Stimulated activated CD4-positive, alpha-beta T cell treated with anti-CD3 and anti-CD28 coated beads, Interleukin-4, amount 100 ng/mL, for 1 hour (primary cell): ENCODE measurements around the gene ZFP36.
A peak's percentile ranks its signal among the peaks of the same experiment; 100 is the strongest.

Experiments used
- DNase-seq: peaks from one replicate; pipeline ENCODE4 v3.0.0-alpha.2; 2020

The ZFP36 gene

DNA sequence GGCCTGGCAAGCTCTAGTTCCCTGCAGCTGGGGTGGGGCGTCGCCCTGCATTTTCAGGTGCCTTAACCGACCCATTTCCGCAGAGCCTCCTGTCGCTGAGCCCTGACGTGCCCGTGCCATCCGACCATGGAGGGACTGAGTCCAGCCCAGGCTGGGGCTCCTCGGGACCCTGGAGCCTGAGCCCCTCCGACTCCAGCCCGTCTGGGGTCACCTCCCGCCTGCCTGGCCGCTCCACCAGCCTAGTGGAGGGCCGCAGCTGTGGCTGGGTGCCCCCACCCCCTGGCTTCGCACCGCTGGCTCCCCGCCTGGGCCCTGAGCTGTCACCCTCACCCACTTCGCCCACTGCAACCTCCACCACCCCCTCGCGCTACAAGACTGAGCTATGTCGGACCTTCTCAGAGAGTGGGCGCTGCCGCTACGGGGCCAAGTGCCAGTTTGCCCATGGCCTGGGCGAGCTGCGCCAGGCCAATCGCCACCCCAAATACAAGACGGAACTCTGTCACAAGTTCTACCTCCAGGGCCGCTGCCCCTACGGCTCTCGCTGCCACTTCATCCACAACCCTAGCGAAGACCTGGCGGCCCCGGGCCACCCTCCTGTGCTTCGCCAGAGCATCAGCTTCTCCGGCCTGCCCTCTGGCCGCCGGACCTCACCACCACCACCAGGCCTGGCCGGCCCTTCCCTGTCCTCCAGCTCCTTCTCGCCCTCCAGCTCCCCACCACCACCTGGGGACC is 1.2 kb downstream of the ZFP36 start:
- DNase-seq = peak; percentile 57

GRCh38 chr19:39408392-39409207 is 2.0 kb downstream of the ZFP36 start:
- DNase-seq = no peak

GRCh38 chr19:39409208-39410016 is 2.8 kb downstream of the ZFP36 start:
- peak; percentile 76 for DNase-seq

DNA sequence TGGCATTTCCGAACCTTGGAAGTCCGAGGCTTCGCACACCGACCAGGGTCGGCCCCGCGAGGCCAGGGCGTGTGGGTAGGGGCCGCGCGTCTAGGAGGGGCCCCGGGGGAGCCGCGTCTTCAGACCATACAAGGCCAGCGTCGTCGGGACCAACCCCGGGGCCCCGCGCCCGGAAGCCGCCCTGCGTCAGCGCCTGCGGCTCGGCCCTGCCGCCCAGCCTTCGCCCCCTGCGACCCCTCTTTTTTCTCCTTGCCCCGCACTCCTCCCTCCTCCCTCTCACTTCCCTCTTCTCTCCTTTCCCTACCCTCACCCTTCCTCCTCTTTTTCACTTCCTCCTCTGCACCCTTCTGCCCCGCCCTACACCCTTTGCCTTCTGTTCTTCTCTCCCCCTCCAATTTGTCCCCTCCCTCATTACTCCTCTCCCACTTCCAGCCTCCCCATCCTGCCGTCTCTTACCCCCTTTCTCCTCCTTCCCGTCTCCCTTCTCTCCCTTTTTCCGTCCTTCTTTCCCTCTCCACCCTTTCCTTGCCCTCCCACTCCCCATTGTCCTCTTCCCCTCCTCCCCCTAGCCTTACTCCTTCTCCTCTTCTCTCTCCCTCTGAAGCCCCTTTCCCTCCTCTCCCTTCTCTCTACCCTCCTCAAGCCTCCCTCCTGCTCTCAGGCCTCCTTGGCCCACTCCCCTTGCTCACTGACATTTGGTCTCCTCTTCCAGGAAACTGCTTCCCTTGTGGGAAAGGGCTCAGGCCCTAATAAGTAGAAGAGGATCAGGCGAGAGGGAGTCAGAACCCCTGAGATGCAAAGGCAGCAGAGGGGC is 3.6 kb downstream of the ZFP36 start:
- DNase-seq = peak; percentile 64

DNA sequence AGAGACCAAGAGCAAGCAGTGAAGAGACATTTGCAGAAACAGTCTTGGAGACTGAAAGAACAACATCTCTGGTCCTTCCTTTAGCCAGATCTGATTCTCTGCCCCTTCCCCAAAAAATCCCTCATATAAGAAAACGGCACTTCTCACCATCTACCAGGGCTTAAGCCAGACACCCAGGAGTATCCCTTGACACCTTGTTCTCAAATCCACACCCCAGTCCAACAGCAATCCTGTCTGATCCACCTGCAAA is 4.1 kb downstream of the ZFP36 start:
- DNase-seq = no peak

DNA sequence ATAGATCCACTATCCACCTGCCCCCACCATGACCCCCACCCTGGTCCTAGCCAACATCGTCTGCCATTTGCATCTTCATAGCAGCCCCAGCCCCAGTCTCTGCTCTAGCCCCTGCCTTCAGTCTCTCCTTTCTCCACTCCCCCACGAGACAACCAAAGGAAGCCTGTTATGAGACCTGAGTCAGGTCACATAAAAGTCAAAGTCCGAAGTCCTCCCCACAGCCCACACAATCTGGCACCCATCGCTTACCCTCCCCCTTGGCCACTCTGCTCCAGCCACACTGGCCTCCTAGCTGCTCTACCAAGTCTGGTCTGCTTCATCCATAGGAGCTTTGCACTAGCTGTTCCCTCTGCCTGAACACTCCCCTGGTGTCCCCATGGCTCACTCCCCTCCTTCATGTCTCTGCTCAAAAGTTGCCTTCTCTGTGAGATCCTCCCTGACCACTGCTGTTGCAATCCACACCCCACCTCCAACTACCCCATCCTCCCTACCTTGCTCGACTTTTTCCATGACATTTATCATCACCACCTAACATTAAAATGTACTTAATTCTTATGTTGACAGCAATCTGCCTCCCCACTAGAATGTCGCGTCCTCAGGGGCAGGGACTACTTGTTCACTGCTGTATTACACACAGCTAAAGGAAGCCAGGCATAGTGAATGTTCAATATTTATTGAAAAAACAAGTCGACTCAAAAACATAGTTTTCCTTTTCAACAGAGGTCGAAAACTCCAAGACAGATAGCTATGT is 4.6 kb downstream of the ZFP36 start:
- no peak for DNase-seq

DNA sequence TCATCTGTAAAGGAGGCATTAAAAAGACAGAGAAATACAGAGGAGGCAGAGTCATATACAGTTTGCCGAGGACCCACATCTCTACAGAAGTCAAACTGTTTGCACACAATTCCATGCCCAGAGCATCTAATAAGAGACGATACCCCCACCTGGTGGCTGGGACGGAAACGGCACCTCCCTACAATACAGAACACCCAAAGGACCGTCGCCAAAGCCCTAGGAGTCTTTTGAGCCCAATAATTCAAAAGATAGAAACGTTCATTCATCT is 5.1 kb downstream of the ZFP36 start:
- DNase-seq = peak; percentile 89

DNA sequence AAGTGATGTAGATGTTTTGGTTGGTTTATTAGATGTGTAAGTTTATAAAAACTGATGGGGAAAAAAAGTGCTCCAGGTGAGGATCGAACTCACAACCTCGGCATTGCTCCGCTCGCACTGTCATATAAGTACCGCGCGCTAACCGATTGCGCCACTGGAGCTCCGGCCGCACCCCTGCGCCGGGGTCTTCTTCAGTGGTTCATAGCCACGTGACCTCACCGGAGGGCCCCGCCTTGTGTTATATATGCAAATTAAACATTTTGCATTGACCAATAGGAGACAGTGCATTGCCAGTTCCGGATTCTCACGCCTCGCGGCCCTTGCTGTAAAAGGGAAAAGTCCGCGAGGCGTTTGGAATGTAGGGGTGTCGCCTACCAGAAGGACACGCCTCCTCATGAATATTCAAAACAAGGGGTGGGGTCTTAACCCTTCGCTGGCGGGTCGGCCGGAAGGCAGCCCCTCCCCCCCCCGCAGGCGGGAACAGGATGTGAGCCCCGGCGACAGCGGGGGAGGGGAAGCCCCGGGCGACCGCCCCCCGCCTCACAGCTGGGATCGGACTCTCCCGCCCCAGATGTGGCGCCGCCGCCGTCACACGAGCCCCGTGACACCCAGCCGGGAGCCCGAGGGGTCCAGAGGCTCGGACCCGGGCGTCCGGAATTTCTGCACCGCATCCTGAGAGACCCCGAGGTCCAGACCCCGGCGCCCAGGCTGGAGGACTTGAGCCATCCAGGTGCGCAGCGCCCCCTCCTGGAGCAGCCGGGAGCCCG is 5.6 kb downstream of the ZFP36 start, which contains the start of gene PLEKHG2:
Gene PLEKHG2 (plus strand): TSS at position 570 of the 767 bp plus-strand sequence. CDS start 1,418 bp downstream, outside the sequence.
- peak; percentile 95 for DNase-seq

- DNase-seq = no peak
These were observed 6.2 kb downstream of the ZFP36 start for GRCh38 chr19:39412867-39413271.

DNA sequence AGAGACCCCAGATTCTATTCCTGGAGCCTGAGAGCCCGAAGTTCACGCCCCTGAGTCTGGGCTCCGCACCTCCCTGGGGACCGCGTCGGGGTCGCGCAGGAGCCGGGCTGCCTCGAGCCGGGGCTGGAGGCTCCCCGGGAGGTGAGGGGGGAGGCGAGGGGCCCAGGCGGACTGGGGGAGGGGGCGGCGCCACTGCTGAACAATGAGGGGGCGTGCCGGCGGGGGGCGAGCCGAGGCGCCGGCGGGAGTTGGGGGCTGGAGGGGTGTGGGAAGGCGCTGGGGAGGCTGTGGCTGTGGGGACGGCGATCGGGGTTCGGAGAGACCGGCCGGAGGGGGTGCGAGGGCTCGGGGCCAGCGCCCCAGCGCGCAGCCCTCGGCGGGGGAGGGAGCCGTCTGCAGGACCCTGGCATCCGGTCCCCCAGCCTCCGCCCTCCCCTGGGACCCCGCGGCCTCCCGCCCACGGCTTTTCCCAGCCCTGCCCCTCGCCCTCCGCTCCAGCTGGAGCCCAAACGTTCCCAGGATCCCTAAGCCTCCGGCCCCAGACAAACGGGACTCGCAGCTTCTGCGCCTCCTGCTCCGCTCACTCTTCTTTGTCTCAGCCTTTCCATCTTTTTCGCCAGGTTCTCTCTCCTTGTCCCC is 6.7 kb downstream of the ZFP36 start:
- DNase-seq = no peak

DNA sequence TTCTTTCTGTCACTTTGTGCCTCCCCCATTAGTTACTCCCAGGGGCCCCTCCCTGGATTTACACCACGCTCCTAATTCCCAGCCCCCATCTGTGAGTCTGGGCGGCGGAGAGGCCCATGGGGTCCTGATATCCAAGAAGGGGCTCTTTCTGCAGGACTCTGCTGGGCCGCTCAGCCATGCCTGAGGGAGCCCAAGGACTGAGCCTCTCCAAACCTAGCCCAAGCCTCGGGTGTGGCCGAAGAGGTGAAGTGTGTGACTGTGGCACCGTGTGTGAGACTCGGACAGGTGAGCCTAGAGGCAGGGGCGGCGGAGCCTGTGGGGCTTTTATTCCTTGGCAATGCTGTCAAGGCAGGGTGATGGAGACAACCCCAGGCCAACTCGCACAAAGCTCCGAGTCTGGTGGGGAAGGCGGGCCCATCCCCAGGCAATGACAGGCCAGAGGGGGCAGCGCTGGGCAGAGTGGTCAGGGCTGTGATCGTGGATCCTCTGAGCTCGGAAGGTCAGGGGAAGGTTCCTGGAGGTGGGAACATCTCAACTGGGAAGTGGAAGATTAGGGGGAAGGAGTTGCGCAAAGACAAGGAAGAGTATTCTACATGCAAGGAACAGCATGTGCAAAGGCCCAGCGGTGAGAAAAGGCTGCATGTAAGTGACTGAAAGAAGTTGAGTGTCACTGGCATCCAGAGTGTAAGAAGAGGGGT is 7.4 kb downstream of the ZFP36 start:
- DNase-seq = no peak

DNA sequence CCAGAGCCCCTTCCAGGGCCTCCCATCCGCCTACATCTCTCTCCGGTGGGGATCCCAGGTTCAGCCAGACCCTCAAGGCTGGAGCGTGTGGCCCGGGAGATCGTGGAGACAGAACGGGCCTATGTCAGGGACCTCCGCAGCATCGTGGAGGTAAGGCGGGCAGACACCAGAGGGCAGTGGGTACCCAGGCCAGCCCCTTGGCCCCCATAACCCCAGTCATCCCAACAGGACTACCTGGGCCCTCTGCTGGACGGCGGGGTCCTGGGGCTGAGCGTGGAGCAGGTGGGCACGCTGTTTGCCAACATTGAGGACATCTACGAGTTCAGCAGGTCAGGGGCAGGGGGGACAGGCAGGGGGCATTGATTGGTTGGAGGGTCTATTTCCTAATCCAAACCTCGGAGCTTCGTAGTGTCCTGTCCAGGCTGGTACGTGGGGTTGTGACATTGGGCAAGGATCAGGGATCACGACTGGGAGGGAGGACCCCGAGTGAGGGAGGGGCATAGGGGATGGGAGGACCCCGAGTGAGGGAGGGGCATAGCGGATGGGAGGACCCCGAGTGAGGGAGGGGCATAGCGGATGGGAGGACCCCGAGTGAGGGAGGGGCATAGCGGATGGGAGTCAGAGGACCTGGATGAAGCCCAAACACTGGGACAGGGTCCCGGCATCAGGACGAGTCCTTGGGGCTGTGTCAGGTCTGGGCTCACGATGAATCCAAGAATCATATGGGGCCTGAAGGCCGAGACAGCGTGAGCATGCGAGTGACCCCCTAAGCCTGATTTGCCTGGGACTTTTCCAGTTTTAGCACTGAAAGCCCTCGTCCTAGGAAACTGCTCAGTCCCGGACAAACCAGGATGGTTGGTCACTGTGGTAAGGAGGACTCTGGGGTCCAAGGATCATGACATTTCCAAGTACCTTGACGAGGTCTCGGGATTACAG is 8.7 kb downstream of the ZFP36 start:
- DNase-seq = no peak

DNA sequence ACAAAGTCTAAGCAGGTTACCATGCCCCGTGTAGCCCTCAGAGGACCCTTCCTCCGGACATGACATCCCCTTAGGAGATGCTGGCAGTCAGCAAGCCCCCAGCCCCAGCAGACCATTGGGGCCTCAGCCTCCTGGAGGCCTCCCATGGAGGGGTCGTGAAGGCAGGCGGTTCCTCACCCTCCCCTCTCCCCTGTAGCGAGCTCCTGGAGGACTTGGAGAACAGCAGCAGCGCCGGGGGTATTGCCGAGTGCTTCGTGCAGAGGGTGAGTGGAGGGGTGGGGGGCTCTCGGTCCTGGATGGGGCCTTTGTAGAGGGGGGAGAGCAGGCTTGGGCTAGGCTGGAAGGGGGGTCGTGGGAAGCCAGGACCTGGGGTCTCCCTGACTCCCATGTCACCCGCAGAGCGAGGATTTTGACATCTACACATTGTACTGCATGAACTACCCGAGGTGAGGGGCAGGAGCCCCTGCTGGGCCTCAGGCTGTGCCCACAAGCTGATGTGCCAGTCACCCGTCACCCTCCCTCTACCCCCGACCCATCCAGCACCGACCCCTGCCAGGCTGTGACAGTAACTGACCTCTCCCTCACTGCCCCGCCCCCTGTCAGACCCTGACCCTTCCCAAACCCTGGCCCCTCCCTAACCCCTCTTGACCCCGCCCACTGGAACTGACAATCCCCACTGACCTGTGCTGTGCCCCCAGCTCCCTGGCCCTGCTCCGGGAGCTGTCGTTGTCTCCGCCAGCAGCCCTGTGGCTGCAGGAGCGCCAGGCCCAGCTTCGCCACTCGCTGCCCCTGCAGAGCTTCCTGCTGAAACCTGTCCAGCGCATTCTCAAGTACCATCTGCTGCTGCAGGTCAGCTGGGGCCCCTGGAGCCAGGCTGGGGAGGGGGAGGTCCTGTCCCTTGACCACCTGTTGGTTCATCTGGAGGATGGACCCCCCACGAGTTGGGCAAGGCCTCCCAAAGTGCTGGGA is 9.8 kb downstream of the ZFP36 start:
- DNase-seq = no peak

- DNase-seq = no peak
These were observed 11.0 kb downstream of the ZFP36 start for GRCh38 chr19:39417463-39418181.

DNA sequence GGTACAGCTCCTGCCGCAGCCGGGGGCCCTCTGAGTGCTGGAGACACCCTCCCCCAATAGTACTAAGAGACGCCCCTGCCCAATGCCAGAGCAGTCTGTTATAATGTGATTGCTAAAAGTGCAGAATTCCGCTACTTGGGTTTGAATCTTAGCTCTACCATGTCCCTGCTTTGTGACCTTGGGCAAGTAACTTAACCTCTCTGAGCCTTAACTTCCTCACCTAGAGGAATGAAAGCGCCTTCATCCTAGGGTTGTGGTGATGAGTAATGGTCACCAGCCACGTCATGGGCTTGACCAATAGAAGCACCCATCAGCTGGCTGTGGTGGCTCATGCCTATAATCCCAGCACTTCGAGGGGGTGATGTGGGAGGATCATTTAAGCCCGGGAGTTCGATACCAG is 12.4 kb downstream of the ZFP36 start:
- DNase-seq = no peak

DNA sequence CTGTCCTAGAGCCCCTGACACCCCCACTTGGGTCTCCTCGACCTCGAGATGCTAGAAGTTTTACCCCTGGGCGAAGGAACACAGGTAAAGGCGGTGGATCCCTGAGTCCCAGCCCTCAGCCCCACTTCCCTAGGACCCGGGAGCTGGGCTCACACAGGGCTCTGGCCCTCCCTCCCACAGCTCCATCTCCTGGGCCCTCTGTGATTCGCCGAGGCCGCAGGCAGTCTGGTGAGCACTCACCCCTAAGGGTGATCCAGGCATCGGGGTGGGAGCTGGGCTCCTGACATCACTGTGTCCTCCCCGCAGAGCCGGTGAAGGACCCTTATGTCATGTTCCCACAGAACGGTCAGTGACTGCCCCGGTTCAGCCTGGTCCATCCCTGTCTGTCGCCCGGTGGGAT is 14.1 kb downstream of the ZFP36 start:
- DNase-seq = no peak

DNA sequence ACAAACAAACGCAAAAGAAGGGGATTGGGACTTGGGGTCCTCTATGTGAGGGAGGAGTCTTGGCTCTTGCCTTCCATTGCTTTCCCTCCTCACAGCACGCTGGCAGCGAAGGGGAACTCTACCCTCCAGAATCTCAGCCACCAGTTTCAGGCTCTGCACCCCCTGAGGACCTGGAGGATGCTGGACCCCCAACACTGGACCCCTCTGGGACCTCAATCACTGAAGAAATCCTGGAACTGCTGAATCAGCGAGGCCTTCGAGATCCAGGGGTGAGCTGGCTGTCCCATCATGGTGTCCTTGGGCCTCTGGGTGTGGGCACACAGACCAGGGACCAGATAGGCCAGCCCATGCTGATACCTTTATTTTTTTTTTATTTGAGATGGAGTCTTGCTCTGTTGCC is 15.4 kb downstream of the ZFP36 start:
- no peak for DNase-seq
